Fibroblast of lung (primary cell): ENCODE results near the gene SCAF11.

Source experiments
- EZH2 ChIP-seq: IDR thresholded peaks from 2 replicates; pipeline ENCODE4 v1.5.1; 2012; ENCODE audit warnings: low read length, control low read depth, mild to moderate bottlenecking; ENCODE audit errors: missing control alignments
- TF ChIP-seq, protein P1 (sequence below), 2 donors: IDR thresholded peaks in 1 of 2; conservative IDR thresholded peaks in 1 of 2; 1 replicate in 1 of 2; 2 replicates in 1 of 2; pipeline ENCODE4 v1.5.1; 2011 to 2012; ENCODE audit warnings: low read length in 2 of 2, control low read depth in 1 of 2, inconsistent platforms in 1 of 2, low read depth in 1 of 2, mild to moderate bottlenecking in 1 of 2

- TF ChIP-seq, protein P1, sequence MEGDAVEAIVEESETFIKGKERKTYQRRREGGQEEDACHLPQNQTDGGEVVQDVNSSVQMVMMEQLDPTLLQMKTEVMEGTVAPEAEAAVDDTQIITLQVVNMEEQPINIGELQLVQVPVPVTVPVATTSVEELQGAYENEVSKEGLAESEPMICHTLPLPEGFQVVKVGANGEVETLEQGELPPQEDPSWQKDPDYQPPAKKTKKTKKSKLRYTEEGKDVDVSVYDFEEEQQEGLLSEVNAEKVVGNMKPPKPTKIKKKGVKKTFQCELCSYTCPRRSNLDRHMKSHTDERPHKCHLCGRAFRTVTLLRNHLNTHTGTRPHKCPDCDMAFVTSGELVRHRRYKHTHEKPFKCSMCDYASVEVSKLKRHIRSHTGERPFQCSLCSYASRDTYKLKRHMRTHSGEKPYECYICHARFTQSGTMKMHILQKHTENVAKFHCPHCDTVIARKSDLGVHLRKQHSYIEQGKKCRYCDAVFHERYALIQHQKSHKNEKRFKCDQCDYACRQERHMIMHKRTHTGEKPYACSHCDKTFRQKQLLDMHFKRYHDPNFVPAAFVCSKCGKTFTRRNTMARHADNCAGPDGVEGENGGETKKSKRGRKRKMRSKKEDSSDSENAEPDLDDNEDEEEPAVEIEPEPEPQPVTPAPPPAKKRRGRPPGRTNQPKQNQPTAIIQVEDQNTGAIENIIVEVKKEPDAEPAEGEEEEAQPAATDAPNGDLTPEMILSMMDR (conservative IDR thresholded peaks at IDR 0.05 in 1 of 2, IDR thresholded peaks at IDR 0.05 in 1 of 2; ENCODE audit: low read depth in 1 of 2, low read length in 2 of 2): no peak
- no peak for TF ChIP-seq EZH2
These were observed 15.4 kb upstream of the SCAF11 start for GRCh38 chr12:46005823-46006222.
